Transverse colon (tissue), 3 donors: ENCODE measurements around the gene ZNF407.

Experiments
- CTCF ChIP-seq, 5 experiments: fragments of 200-600 bp in 3 of 5; fragments of 450-650 bp in 2 of 5; sonication (generic) in 3 of 5; IDR thresholded peaks; 1 replicate in 2 of 5; 2 replicates in 3 of 5; pipeline ENCODE4 v1.5.1; 2016 to 2017; ENCODE audit warnings: antibody characterized with exemption in 5 of 5, inconsistent platforms in 3 of 5, mild to moderate bottlenecking in 2 of 5, moderate library complexity in 1 of 5
- POLR2A ChIP-seq: fragments of 450-650 bp; IDR thresholded peaks from one replicate; pipeline ENCODE4 v1.6.1; 2016; ENCODE audit warnings: antibody characterized with exemption, mild to moderate bottlenecking, moderate library complexity

GRCh38 chr18:74617486-74617885 lies 19.8 kb downstream of the ZNF407 start:
- TF ChIP-seq CTCF (IDR thresholded peaks at IDR 0.05) (no peak), POLR2A (no peak)
